Liver (tissue), 2 donors: ENCODE data around the gene PPIC.

Source experiments
- CTCF ChIP-seq: fragments of 150-350 bp; IDR thresholded peaks from 2 replicates; pipeline ENCODE4 v1.5.1; 2017; ENCODE audit warnings: improper control_type of control experiment, low read depth, low read length; ENCODE audit not compliant: missing input control
- MAX ChIP-seq: IDR thresholded peaks from 2 replicates; pipeline ENCODE4 v1.6.1; 2016; ENCODE audit warnings: antibody characterized with exemption
- REST ChIP-seq: IDR thresholded peaks from 2 replicates; pipeline ENCODE4 v1.6.1; 2016; ENCODE audit warnings: antibody characterized with exemption, mild to moderate bottlenecking
- YY1 ChIP-seq: IDR thresholded peaks from 2 replicates; pipeline ENCODE4 v1.6.1; 2016; ENCODE audit warnings: antibody characterized with exemption, mild to moderate bottlenecking
- donor health status: healthy.

- no peak for TF ChIP-seq MAX
- no peak for TF ChIP-seq REST
- TF ChIP-seq CTCF, result no peak
- no peak for TF ChIP-seq YY1
Observed at GRCh38 chr5:123007182-123007581, 29.3 kb downstream of the PPIC start.
